GM19043 (cell line): ENCODE measurements around the gene REXO4.
"Not testable (repeated sequence)": the region's sequence is repeated elsewhere in the genome, so short reads cannot be mapped to it uniquely, and the experiment has no call there.

Source experiments
- ATAC-seq: cut with Tn5 transposase; IDR thresholded peaks from one replicate; pipeline ENCODE4 v1.9.1; 2021; ENCODE audit warnings: low read depth; ENCODE audit not compliant: unreplicated experiment

The REXO4 gene

GRCh38 chr9:133451865-133452264 is 34.1 kb upstream of the REXO4 start:
- not testable (repeated sequence) for ATAC-seq

GRCh38 chr9:133449760-133450159 is 31.9 kb upstream of the REXO4 start:
- no peak for ATAC-seq

- ATAC-seq: no peak
These were observed 30.7 kb upstream of the REXO4 start for GRCh38 chr9:133448487-133448972.

- ATAC-seq: no peak
These were observed 27.6 kb upstream of the REXO4 start for GRCh38 chr9:133445293-133445969.

GRCh38 chr9:133443982-133444381 is 26.2 kb upstream of the REXO4 start:
- no peak for ATAC-seq

- no peak for ATAC-seq
These were observed 25.4 kb upstream of the REXO4 start for GRCh38 chr9:133443248-133443647.

- no peak for ATAC-seq
These were observed 23.8 kb upstream of the REXO4 start for GRCh38 chr9:133441571-133441970.

GRCh38 chr9:133440874-133441273 is 23.1 kb upstream of the REXO4 start:
- no peak for ATAC-seq

GRCh38 chr9:133439337-133439736 is 21.5 kb upstream of the REXO4 start:
- ATAC-seq: no peak

GRCh38 chr9:133437753-133438531 is 20.1 kb upstream of the REXO4 start:
- ATAC-seq: no peak

GRCh38 chr9:133436681-133437080 is 18.9 kb upstream of the REXO4 start:
- ATAC-seq: no peak

GRCh38 chr9:133433351-133433843 is 15.6 kb upstream of the REXO4 start:
- no peak for ATAC-seq

GRCh38 chr9:133430244-133430643 is 12.4 kb upstream of the REXO4 start:
- no peak for ATAC-seq

GRCh38 chr9:133429641-133430161 is 11.9 kb upstream of the REXO4 start:
- no peak for ATAC-seq

- no peak for ATAC-seq
These were observed 11.4 kb upstream of the REXO4 start for GRCh38 chr9:133429214-133429613.

- ATAC-seq: no peak
These were observed 10.8 kb upstream of the REXO4 start for GRCh38 chr9:133428617-133429101.

- no peak for ATAC-seq
These were observed 10.0 kb upstream of the REXO4 start for GRCh38 chr9:133427658-133428348.

- ATAC-seq: no peak
These were observed 8.2 kb upstream of the REXO4 start for GRCh38 chr9:133426011-133426410.

- no peak for ATAC-seq
These were observed 7.3 kb upstream of the REXO4 start for GRCh38 chr9:133425049-133425632.

GRCh38 chr9:133424187-133424586 is 6.4 kb upstream of the REXO4 start:
- ATAC-seq: no peak
